Naive thymus-derived CD4-positive, alpha-beta T cell (primary cell): ENCODE data around the gene ZNF429. TPM values are rescaled to one million over a fixed set of nuclear protein-coding genes. Genes with fewer than 3 reads are reported as not detected.

Experiments used
- ATAC-seq: fragments of 150-1000 bp; cut with Tn5 transposase; 2 replicates; pipeline ENCODE4 v1.10.0; 2021; ENCODE audit warnings: mild to moderate bottlenecking, moderate library complexity
- CTCF ChIA-PET: fragments of 350-600 bp; sonication (Branson Sonifier 250); formaldehyde crosslinking; loops from one replicate; lab custom pipeline; 2021; ENCODE audit warnings: antibody characterized with exemption; lab: Charles Lee
- POLR2A ChIA-PET: fragments of 350-600 bp; sonication (Branson Sonifier 250); formaldehyde crosslinking; loops from one replicate; lab custom pipeline; 2021; ENCODE audit warnings: antibody characterized with exemption, inconsistent platforms; lab: Charles Lee
- DNase-seq, 9 donors: peaks; one replicate each; pipeline versions ENCODE4 v3.0.0 to v3.0.0-alpha.2; 2020 to 2022; ENCODE audit warnings: mixed read lengths in 1 of 9
- H3K27ac ChIP-seq: one replicate; pipeline ENCODE4 v1.7.0; 2013; ENCODE audit warnings: mild to moderate bottlenecking, low read depth, low read length, moderate library complexity
- H3K27me3 ChIP-seq, 2 donors: one replicate each; pipeline ENCODE4 v1.7.0; 2013; ENCODE audit warnings: low read length in 2 of 2, mild to moderate bottlenecking in 2 of 2, moderate library complexity in 2 of 2; ENCODE audit not compliant: control insufficient read depth in 2 of 2, insufficient read depth in 2 of 2
- H3K36me3 ChIP-seq, 3 experiments: 1 replicate in 2 of 3; 2 replicates in 1 of 3; pipeline ENCODE4 v1.7.0; 2013; ENCODE audit warnings: low read length in 3 of 3, mild to moderate bottlenecking in 3 of 3, moderate library complexity in 1 of 3; ENCODE audit not compliant: insufficient read depth in 3 of 3, control insufficient read depth in 2 of 3
- H3K4me1 ChIP-seq, 2 donors: one replicate each; pipeline ENCODE4 v1.7.0; 2013; ENCODE audit warnings: low read length in 2 of 2, mild to moderate bottlenecking in 2 of 2, moderate library complexity in 1 of 2; ENCODE audit not compliant: control insufficient read depth in 2 of 2, insufficient read depth in 2 of 2
- H3K4me3 ChIP-seq: 2 replicates; pipeline ENCODE4 v1.7.0; 2013; ENCODE audit warnings: mild to moderate bottlenecking, low read length
- H3K9me3 ChIP-seq, 3 experiments: 1 replicate in 2 of 3; 2 replicates in 1 of 3; pipeline ENCODE4 v1.7.0; 2013; ENCODE audit warnings: low read length in 3 of 3; ENCODE audit not compliant: control insufficient read depth in 2 of 3
- H3K27ac Mint-ChIP-seq, 9 donors: one replicate each; pipeline ENCODE4 v1.8.0; 2020 to 2022; ENCODE audit warnings: mixed read lengths in 9 of 9, mild to moderate bottlenecking in 8 of 9, moderate library complexity in 5 of 9, inconsistent platforms in 2 of 9
- H3K27me3 Mint-ChIP-seq, 5 donors: one replicate each; pipeline ENCODE4 v1.8.0; 2021 to 2022; ENCODE audit warnings: mixed read lengths in 5 of 5, mild to moderate bottlenecking in 1 of 5
- H3K36me3 Mint-ChIP-seq, 5 donors: one replicate each; pipeline ENCODE4 v1.8.0; 2020 to 2022; ENCODE audit warnings: mixed read lengths in 5 of 5, mild to moderate bottlenecking in 3 of 5, inconsistent platforms in 1 of 5
- H3K4me1 Mint-ChIP-seq, 7 donors: one replicate each; pipeline ENCODE4 v1.8.0; 2020 to 2022; ENCODE audit warnings: mixed read lengths in 7 of 7, mild to moderate bottlenecking in 3 of 7, inconsistent platforms in 1 of 7
- H3K4me3 Mint-ChIP-seq, 10 donors: one replicate each; pipeline ENCODE4 v1.8.0; 2020 to 2022; ENCODE audit warnings: mild to moderate bottlenecking in 10 of 10, mixed read lengths in 10 of 10, moderate library complexity in 6 of 10, inconsistent platforms in 2 of 10
- H3K9me3 Mint-ChIP-seq, 11 donors: one replicate each; pipeline ENCODE4 v1.8.0; 2020 to 2022; ENCODE audit warnings: mixed read lengths in 11 of 11, mild to moderate bottlenecking in 4 of 11, inconsistent platforms in 1 of 11, moderate library complexity in 1 of 11
- intact Hi-C, 2 donors: fragments of 100-400 bp; cut with micrococcal nuclease; formaldehyde crosslinking; loops; one replicate each; pipeline ENCODE4 v1.15.1; 2023
- polyA plus RNA-seq, 2 donors: library from polyadenylated mRNA; unstranded; fragments of 300-500 nt; fragmentation: Illumina TruSeq; gene quantifications; one replicate each; pipeline ENCODE4 v1.2.3, GENCODE V29; 2021
- total RNA-seq, 6 experiments: library from RNA in 5 of 6; stranded (reverse) in 5 of 6; gene quantifications; 1 replicate in 5 of 6; 2 replicates in 1 of 6; pipeline ENCODE4 v1.2.3 and lab custom pipeline; 2021 to 2026

ZNF429 gene
- total RNA-seq (10 to 100 TPM in 4 of 5 experiments, 1 to 10 TPM in 1; 6.4 to 30.7 (median 25.0) TPM), polyA plus RNA-seq (10 to 100 TPM; 36.8 to 37.1 TPM), total RNA-seq (lab: John Stamatoyannopoulos, UW) (20.6 reads per million, percentile 51 among the genes with 10 or more reads in this experiment)

DNA sequence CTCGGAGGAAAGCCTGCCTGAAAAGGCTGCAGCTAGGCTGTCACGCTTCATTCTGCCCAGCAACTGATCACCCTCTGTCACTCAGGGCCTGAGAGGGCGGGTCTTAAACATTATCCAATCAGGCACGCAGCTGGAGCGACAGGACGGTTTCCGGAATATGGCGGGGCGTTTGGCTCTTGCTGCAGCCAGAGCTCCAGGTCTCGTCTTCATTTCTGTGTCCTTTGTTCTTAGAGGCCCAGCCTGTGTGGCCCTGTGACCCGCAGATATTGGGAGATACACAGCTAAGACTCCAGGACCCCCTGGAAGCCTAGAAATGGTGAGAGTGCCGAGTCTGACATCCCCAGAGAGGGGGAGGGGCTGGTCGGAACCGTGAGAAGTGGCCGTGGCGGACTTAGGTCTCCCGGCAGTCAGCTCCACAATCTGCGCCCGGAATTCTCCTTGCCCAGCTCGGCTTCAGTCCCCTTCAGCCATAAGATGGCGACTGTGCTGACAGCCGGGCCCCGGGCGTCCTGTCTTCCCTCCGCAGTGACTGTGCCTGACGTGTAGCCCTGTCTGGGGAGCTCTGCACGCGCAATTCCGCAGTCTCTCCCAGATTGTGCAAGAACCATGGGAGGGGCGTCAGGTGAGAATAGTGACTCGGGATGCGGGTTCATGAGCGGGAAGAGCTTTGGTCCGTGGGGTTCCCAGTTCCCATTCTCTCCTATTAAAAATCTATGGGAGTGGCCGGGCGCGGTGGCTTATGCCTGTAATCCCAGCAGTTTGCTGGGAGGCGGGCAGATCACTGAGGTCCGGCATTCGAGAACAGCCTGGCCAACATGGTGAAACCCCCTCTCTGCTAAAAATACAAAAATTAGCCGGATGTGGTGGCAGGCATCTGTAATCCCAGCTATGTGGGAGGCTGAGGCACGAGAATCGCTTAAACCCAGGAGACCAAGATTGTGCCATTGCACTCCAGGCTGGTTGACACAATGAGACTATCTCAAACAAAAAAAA, at the start of gene ZNF429:
ZNF429 (plus strand) TSS at position 144 of the 993 bp plus-strand sequence; CDS start at position 314, 170 bp downstream.
- POLR2A ChIA-PET = interaction anchor here (0.5 to 2.6 kb wide), 44 partner anchors 9 to 1890 kb away, joined by 3 to 62 read pairs (median 5); partner anchors contain the start of genes ZNF100, ZNF257, ZNF43 and ZNF431
- intact Hi-C loops = loop anchor here (1.0 to 10.0 kb wide), 25 partner anchors 21 to 1769 kb away; partner anchors contain the start of genes ZNF100 (in 2 of the 2), ZNF43 (in 2 of the 2), ZNF493 (in 2 of the 2) and ZNF66 (in 2 of the 2)
- peaks cover 4 to 40% (median 29%) of the 10 kb centered on the region in 5 donors for H3K36me3 Mint-ChIP-seq

DNA sequence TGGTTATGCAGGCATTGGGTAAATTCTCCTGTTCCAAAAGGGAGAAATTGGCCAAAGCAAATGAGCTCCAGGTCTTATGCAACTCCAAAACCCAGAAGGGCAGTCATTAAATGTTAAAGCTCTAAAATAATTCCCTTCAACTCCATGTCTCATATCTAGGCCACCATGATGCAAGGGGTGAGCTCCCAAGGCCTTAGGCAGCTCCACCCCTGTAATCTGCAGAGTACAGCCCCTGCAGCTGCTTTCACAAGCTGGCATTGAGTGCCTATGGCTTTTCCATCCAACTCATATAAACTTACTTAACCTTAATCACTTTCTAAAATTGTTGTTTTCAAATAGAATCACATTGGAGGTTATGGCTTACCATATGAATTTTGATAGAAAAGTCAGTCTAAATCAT, 44.7 kb upstream of the ZNF429 start:
- Histone ChIP-seq H3K27ac (no peak overlapping the region), H3K9me3 (peaks cover 0 to 9% (median 0%) of the 10 kb centered on the region in 3 experiments), H3K4me1 (no peaks in the 10 kb centered on the region), H3K36me3 (no peaks in the 10 kb centered on the region), H3K27me3 (no peaks in the 10 kb centered on the region), H3K4me3 (no peak overlapping the region)
- Mint-ChIP-seq H3K36me3 (peaks cover 4 to 25% (median 15%) of the 10 kb centered on the region in 5 donors), H3K27ac (no peak overlapping the region), H3K27me3 (peaks cover 0 to 18% (median 12%) of the 10 kb centered on the region in 5 donors), H3K4me3 (no peak overlapping the region), H3K4me1 (peaks cover 0 to 9% (median 3%) of the 10 kb centered on the region in 7 donors), H3K9me3 (peaks cover 5 to 75% (median 25%) of the 10 kb centered on the region in 11 donors)
- intact Hi-C loops = no loop called here
- POLR2A ChIA-PET = no interaction called here
- ATAC-seq = no peak
- DNase-seq = no peak
- CTCF ChIA-PET = no interaction called here

More for the DNA sequence above, at the start of gene ZNF429:
- Histone ChIP-seq H3K27me3 (no peaks in the 10 kb centered on the region), H3K4me3 (peak within 1 kb of the TSS; percentile 100), H3K36me3 (peaks cover 0 to 10% (median 0%) of the 10 kb centered on the region in 3 experiments), H3K4me1 (peaks cover 16 to 27% of the 10 kb centered on the region in 2 donors), H3K9me3 (no peaks in the 10 kb centered on the region), H3K27ac (peak within 1 kb of the TSS; percentile 94)
- peak within 1 kb of the TSS; percentile 97 to 100 (median 100) for H3K4me3 Mint-ChIP-seq
- peaks cover 0 to 34% (median 6%) of the 10 kb centered on the region in 11 donors for H3K9me3 Mint-ChIP-seq
- peak; percentile 100 for ATAC-seq
- H3K4me1 Mint-ChIP-seq = peaks cover 8 to 56% (median 50%) of the 10 kb centered on the region in 7 donors
- H3K27me3 Mint-ChIP-seq = no peaks in the 10 kb centered on the region
- CTCF ChIA-PET = interaction anchor here (0.5 to 2.8 kb wide), 10 partner anchors 11 to 1204 kb away, joined by 3 to 16 read pairs (median 5); no protein-coding TSS in a partner anchor
- peak; percentile 64 to 94 (median 90) for DNase-seq
- peak within 1 kb of the TSS; percentile 98 to 100 (median 99) for H3K27ac Mint-ChIP-seq

DNA sequence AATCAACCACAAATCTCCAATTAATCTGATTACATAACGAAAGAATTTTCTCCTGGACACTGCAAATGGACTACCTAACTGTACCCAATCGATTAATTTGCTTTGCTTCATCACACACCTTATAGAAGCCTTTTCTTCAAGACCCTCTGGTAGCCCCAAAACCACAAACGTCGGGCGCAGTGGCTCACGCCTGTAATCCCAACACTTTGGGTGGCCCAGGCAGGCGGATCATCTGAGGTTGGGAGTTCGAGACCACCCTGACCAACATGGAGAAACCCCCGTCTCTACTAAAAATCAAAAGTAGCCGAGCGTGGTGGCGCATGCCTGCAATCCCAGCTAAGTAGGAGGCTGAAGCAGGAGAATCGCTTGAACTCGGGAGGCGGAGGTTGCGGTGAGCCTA, 42.9 kb upstream of the ZNF429 start:
- intact Hi-C loops = no loop called here
- no peaks in the 10 kb centered on the region for H3K36me3 ChIP-seq
- H3K4me1 ChIP-seq = no peaks in the 10 kb centered on the region
- H3K9me3 ChIP-seq = peaks cover 0 to 7% (median 0%) of the 10 kb centered on the region in 3 experiments
- ChIA-PET POLR2A (no interaction called here), CTCF (no interaction called here)
- Mint-ChIP-seq H3K27me3 (peaks cover 0 to 18% (median 12%) of the 10 kb centered on the region in 5 donors), H3K36me3 (peaks cover 4 to 25% (median 15%) of the 10 kb centered on the region in 5 donors), H3K4me3 (no peak overlapping the region), H3K27ac (no peak overlapping the region), H3K9me3 (peaks cover 5 to 61% (median 21%) of the 10 kb centered on the region in 11 donors), H3K4me1 (peaks cover 0 to 9% (median 3%) of the 10 kb centered on the region in 7 donors)
- no peaks in the 10 kb centered on the region for H3K27me3 ChIP-seq
- H3K4me3 ChIP-seq = no peak overlapping the region
- ATAC-seq = no peak
- DNase-seq = no peak
- no peak overlapping the region for H3K27ac ChIP-seq

DNA sequence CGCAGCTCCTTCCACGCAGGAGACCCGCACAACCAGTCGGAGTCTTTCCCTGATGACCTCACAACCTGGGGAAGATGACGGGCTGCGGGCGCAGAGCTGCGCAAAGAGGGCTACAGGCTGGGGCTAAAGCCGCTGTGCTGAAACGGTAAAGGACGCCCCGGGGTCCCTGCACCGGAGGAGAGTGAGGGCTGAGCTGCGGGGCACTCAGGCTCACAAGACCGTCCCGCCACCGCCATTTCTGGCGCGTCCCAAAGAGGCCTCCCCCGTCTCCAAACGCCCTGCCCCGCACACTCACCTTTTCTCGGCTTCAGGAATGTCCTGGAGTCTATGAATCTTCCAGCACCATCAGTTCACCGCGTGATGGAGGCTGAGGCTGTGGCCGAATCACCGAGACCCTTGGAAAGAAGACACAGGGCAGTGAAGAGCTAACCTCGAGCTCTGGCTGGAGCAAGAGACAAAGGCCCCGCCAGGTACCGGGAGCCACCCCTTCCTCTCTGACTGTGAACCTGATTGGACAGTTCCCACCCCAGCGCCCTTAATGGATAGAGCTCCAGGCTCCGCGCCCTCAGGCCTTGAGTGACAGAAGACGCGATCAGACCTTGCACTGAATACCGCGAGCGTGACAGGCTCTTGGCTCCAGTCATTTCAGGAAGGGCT, 41.8 kb upstream of the ZNF429 start:
- peaks cover 5 to 55% (median 20%) of the 10 kb centered on the region in 11 donors for H3K9me3 Mint-ChIP-seq
- ChIA-PET POLR2A (interaction anchor here (0.6 kb wide), 1 partner anchor 12 kb away, joined by 3 read pairs; no protein-coding TSS in a partner anchor), CTCF (no interaction called here)
- peak overlapping the region in 2 of 9 donors; percentile 16 to 72 for H3K27ac Mint-ChIP-seq
- H3K36me3 ChIP-seq = no peaks in the 10 kb centered on the region
- ATAC-seq = peak; percentile 91
- peaks cover 4 to 20% (median 15%) of the 10 kb centered on the region in 5 donors for H3K36me3 Mint-ChIP-seq
- peak overlapping the region in 9 of 10 donors; percentile 61 to 90 (median 84) for H3K4me3 Mint-ChIP-seq
- intact Hi-C loops = no loop called here
- no peaks in the 10 kb centered on the region for H3K4me1 ChIP-seq
- peak in 4 of 9 donors; percentile 17 to 55 (median 28) for DNase-seq
- H3K4me3 ChIP-seq = peak overlapping the region; percentile 50
- H3K27ac ChIP-seq = no peak overlapping the region
- H3K27me3 ChIP-seq = no peaks in the 10 kb centered on the region
- H3K27me3 Mint-ChIP-seq = peaks cover 0 to 18% (median 12%) of the 10 kb centered on the region in 5 donors
- peaks cover 0 to 9% (median 3%) of the 10 kb centered on the region in 7 donors for H3K4me1 Mint-ChIP-seq
- H3K9me3 ChIP-seq = no peaks in the 10 kb centered on the region

DNA sequence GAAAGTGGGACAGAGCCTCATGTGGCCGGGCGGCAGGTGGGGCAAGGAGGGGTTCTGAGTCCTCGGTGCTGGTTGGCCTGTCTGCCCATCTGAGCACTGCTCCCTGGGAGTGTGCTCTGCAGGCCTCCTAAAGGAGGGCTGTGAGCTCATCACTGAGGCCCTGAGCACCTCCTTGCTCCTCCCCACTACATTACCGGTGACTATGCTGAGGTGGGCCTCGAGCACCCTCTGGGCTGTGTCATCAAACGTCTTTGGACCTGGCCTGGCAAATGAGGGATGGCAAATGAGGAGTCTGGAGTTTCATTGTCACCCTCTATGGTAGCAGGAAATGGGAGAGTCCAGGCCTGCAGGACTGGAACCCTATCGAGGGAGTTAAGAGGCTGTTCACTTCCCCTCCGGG, 38.8 kb upstream of the ZNF429 start:
- Mint-ChIP-seq H3K27me3 (peaks cover 0 to 18% (median 12%) of the 10 kb centered on the region in 5 donors), H3K4me3 (no peak overlapping the region)
- CTCF ChIA-PET = no interaction called here

DNA sequence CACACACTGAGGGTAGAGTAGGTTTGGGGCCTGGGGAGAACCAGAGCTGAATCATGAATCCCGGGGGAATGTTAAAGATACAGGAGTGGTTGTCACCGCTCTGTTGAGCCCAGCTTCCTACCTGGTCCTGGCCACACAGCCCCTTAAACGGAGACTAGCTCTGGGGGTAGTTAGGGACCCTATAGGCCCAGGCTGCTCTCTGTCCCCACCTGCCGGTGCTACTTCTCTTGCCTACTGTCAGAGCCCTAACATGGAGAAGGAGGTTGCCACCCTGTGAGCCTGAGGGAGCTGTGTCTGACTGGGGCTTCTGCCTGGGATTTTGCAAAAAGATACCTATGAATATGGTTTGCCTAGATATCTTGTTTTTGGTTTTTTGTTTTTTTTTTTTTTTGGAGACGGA, 36.6 kb upstream of the ZNF429 start:
- POLR2A ChIA-PET = interaction anchor here (0.7 kb wide), 1 partner anchor 158 kb away, joined by 4 read pairs; no protein-coding TSS in a partner anchor
- H3K36me3 Mint-ChIP-seq = peaks cover 0 to 5% (median 0%) of the 10 kb centered on the region in 5 donors
- peaks cover 0 to 19% (median 3%) of the 10 kb centered on the region in 11 donors for H3K9me3 Mint-ChIP-seq
- H3K27me3 Mint-ChIP-seq = peaks cover 0 to 9% (median 6%) of the 10 kb centered on the region in 5 donors
- Histone ChIP-seq H3K4me1 (no peaks in the 10 kb centered on the region), H3K9me3 (no peaks in the 10 kb centered on the region), H3K27me3 (no peaks in the 10 kb centered on the region), H3K36me3 (no peaks in the 10 kb centered on the region), H3K4me3 (no peak overlapping the region), H3K27ac (no peak overlapping the region)
- H3K4me1 Mint-ChIP-seq = peaks cover 0 to 5% (median under 1%) of the 10 kb centered on the region in 7 donors
- no peak overlapping the region for H3K27ac Mint-ChIP-seq
- DNase-seq (no peak), ATAC-seq (no peak)
- H3K4me3 Mint-ChIP-seq = no peak overlapping the region
- intact Hi-C loops = no loop called here
- CTCF ChIA-PET = no interaction called here

More for the DNA sequence above, 38.8 kb upstream of the ZNF429 start:
- DNase-seq = no peak
- Mint-ChIP-seq H3K9me3 (peaks cover 0 to 33% (median 11%) of the 10 kb centered on the region in 11 donors), H3K27ac (no peak overlapping the region), H3K4me1 (peaks cover 0 to 11% (median 3%) of the 10 kb centered on the region in 7 donors), H3K36me3 (peaks cover 1 to 15% (median 10%) of the 10 kb centered on the region in 5 donors)
- Histone ChIP-seq H3K36me3 (no peaks in the 10 kb centered on the region), H3K9me3 (no peaks in the 10 kb centered on the region), H3K4me3 (no peak overlapping the region), H3K4me1 (no peaks in the 10 kb centered on the region), H3K27me3 (no peaks in the 10 kb centered on the region), H3K27ac (no peak overlapping the region)
- ATAC-seq = no peak
- POLR2A ChIA-PET = no interaction called here
- intact Hi-C loops = no loop called here
